Ascending aorta (tissue), 2 donors: Measurements from ENCODE around the gene PACRG. TPM values are rescaled to one million over a fixed set of nuclear protein-coding genes. Genes with fewer than 3 reads are reported as not detected.

Experiments
- DNase-seq, 2 donors: peaks; one replicate each; pipeline ENCODE4 v3.0.0-alpha.2; 2019; ENCODE audit warnings: low spot score in 2 of 2
- H3K27ac ChIP-seq, 2 donors: fragments of 200-600 bp; sonication (generic); one replicate each; pipeline ENCODE4 v1.5.1; 2016 to 2017; ENCODE audit warnings: mild to moderate bottlenecking in 1 of 2
- H3K27me3 ChIP-seq: fragments of 200-600 bp; sonication (generic); one replicate; pipeline ENCODE4 v1.5.1; 2017
- H3K36me3 ChIP-seq, 2 donors: fragments of 200-600 bp; sonication (generic); one replicate each; pipeline ENCODE4 v1.5.1; 2016
- H3K4me1 ChIP-seq, 2 donors: fragments of 200-600 bp; sonication (generic); one replicate each; pipeline ENCODE4 v1.5.1; 2016 to 2017; ENCODE audit warnings: mild to moderate bottlenecking in 1 of 2
- H3K4me3 ChIP-seq, 2 donors: fragments of 200-600 bp; sonication (generic); one replicate each; pipeline ENCODE4 v1.5.1; 2016 to 2017; ENCODE audit warnings: mild to moderate bottlenecking in 1 of 2
- H3K9me3 ChIP-seq, 2 donors: fragments of 200-600 bp; sonication (generic); one replicate each; pipeline ENCODE4 v1.5.1; 2016
- intact Hi-C: fragments of 100-400 bp; cut with DNase I; formaldehyde crosslinking; loops from one replicate; pipeline ENCODE4 v1.15.1; 2023
- total RNA-seq: library from RNA; depleted of rRNA; stranded (reverse); fragments of >200 nt; gene quantifications from one replicate; pipeline ENCODE4 v1.1.0, GENCODE V29; 2016
- TF ChIP-seq, protein P1 (sequence below), 3 experiments: fragments of 200-600 bp in 2 of 3; fragments of 450-650 bp in 1 of 3; sonication (generic) in 2 of 3; IDR thresholded peaks; one replicate each; pipeline ENCODE4 v1.5.1; 2016 to 2019; ENCODE audit warnings: antibody characterized with exemption in 3 of 3, mild to moderate bottlenecking in 1 of 3, moderate library complexity in 1 of 3

The PACRG gene
- total RNA-seq, 1 donor from 2014 or later, result not detected

- H3K36me3 ChIP-seq, result no peaks in the 10 kb centered on the region
- H3K27ac ChIP-seq, result peak overlapping the region; percentile 71 to 77
- H3K4me1 ChIP-seq, result peaks cover 3 to 13% of the 10 kb centered on the region in 2 donors
- H3K27me3 ChIP-seq, result no peaks in the 10 kb centered on the region
- H3K9me3 ChIP-seq, result no peaks in the 10 kb centered on the region
- intact Hi-C loops, result loop anchor here (2.0 to 10.0 kb wide), 3 partner anchors 82 to 750 kb away; partner anchors contain the start of genes PACRG and PRKN
- peak overlapping the region in 1 of 2 donors; percentile 52 for H3K4me3 ChIP-seq
- DNase-seq, result no peak
- TF ChIP-seq, protein P1, sequence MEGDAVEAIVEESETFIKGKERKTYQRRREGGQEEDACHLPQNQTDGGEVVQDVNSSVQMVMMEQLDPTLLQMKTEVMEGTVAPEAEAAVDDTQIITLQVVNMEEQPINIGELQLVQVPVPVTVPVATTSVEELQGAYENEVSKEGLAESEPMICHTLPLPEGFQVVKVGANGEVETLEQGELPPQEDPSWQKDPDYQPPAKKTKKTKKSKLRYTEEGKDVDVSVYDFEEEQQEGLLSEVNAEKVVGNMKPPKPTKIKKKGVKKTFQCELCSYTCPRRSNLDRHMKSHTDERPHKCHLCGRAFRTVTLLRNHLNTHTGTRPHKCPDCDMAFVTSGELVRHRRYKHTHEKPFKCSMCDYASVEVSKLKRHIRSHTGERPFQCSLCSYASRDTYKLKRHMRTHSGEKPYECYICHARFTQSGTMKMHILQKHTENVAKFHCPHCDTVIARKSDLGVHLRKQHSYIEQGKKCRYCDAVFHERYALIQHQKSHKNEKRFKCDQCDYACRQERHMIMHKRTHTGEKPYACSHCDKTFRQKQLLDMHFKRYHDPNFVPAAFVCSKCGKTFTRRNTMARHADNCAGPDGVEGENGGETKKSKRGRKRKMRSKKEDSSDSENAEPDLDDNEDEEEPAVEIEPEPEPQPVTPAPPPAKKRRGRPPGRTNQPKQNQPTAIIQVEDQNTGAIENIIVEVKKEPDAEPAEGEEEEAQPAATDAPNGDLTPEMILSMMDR (IDR thresholded peaks at IDR 0.05), result no peak
Measured at GRCh38 chr6:163335056-163335455, 607.3 kb downstream of the PACRG start.

- peak overlapping the region in 1 of 2 donors; percentile 52 for H3K4me3 ChIP-seq
- no peaks in the 10 kb centered on the region for H3K27me3 ChIP-seq
- TF ChIP-seq, protein P1 (IDR thresholded peaks at IDR 0.05), result no peak
- H3K36me3 ChIP-seq, result no peaks in the 10 kb centered on the region
- peak; percentile 63 to 88 for DNase-seq
- H3K27ac ChIP-seq, result peak overlapping the region; percentile 71 to 77
- H3K9me3 ChIP-seq, result no peaks in the 10 kb centered on the region
- intact Hi-C loops, result loop anchor here (2.0 to 10.0 kb wide), 3 partner anchors 81 to 749 kb away; partner anchors contain the start of genes PACRG and PRKN
- peaks cover 3 to 13% of the 10 kb centered on the region in 2 donors for H3K4me1 ChIP-seq
Measured at GRCh38 chr6:163335671-163336545, 608.1 kb downstream of the PACRG start.

DNA sequence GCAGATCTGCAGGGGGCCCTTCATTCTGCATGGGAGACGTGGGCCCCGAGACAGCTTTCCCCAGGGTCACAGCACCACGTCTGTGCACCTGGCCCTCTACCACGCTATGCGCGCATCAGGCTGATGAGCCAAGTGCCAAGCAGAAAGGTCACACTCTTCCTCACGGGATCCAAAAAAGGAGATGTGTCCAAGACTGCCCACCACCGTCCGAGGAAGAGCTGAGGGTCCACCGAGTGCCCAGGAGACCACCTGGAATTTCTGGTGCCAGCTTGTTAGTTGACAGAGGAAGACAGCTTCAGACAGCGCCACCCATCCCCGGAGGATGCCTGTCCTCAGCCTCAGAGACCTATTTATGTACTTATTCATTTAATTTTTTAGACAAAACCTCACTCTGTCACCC, 609.2 kb downstream of the PACRG start:
- Histone ChIP-seq H3K9me3 (no peaks in the 10 kb centered on the region), H3K27ac (no peak overlapping the region), H3K4me3 (no peak overlapping the region), H3K4me1 (peaks cover 3 to 13% of the 10 kb centered on the region in 2 donors), H3K36me3 (no peaks in the 10 kb centered on the region), H3K27me3 (no peaks in the 10 kb centered on the region)
- TF ChIP-seq, protein P1 (IDR thresholded peaks at IDR 0.05), result no peak
- no peak for DNase-seq
- intact Hi-C loops, result loop anchor here (10.0 kb wide), 2 partner anchors 612 to 748 kb away; partner anchors contain the start of genes PACRG and PRKN

DNA sequence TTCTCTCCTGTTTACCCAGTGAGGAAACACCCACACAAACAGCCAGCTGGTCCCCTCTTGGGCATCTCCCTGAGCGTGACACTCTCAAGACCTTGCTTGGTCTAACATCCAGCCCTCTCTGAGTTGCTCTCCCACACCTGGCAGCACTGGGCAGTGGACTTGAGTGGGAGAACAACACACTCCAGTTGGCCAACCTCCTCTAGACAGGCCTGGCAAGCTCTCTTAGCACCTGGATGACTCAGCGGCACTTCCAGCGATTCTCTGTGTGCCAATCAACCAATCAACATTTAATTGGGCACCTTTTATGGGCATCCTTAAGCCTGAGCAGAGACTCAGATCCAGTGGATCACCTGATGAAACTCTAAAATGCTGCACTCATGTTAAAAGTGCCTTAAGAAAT, 610.2 kb downstream of the PACRG start:
- Histone ChIP-seq H3K4me1 (peaks cover 3 to 13% of the 10 kb centered on the region in 2 donors), H3K9me3 (no peaks in the 10 kb centered on the region), H3K27ac (no peak overlapping the region), H3K27me3 (no peaks in the 10 kb centered on the region), H3K4me3 (no peak overlapping the region), H3K36me3 (no peaks in the 10 kb centered on the region)
- intact Hi-C loops, result loop anchor here (10.0 kb wide), 2 partner anchors 613 to 747 kb away; partner anchors contain the start of genes PACRG and PRKN
- TF ChIP-seq, protein P1 (IDR thresholded peaks at IDR 0.05), result no peak
- no peak for DNase-seq

DNA sequence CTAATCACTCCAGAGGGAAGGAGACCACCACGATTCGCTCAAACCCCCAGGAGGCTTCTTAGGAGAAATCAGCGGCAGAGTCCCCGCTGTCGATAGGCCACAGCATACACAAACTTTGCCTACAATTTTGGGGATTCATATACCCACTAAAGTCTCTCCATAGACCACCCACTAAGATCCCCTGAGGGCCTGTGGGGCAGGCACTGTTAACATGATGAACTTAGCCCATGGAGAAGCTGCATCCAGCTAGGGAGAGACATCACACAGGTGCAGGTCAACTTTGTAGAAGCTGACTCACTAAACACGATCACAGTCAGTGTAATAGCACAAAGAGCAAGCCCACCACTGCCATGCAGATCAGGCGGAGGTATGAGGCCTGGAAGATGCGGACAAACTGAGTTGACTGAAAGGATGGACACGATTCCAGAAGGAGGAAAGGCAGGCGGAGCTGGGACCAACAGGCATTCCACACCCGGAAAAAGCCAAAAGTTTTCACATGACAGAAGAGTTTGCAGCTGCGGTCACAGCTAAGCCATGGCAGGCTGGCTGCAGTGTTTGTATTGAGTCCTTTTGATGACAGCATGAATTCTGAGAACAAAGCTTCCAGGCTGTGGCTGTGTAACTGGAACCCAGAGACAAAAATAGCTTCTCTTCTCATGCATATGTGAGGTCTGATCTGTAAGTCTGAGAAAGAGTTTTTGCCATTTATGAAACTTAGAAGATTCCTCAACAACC, 611.1 kb downstream of the PACRG start:
- intact Hi-C loops, result loop anchor here (10.0 kb wide), 2 partner anchors 614 to 746 kb away; partner anchors contain the start of genes PACRG and PRKN
- no peak for DNase-seq
- Histone ChIP-seq H3K4me1 (peaks cover 3 to 13% of the 10 kb centered on the region in 2 donors), H3K36me3 (no peaks in the 10 kb centered on the region), H3K27me3 (no peaks in the 10 kb centered on the region), H3K27ac (peak overlapping the region; percentile 1 to 30), H3K9me3 (no peaks in the 10 kb centered on the region), H3K4me3 (no peak overlapping the region)
- TF ChIP-seq, protein P1 (IDR thresholded peaks at IDR 0.05), result no peak
